NCI-H748 (cell line): Measurements from ENCODE around the gene EME1.

Experiments
- DNase-seq: peaks from one replicate; lab custom pipeline; 2025; ENCODE audit not compliant: unreplicated experiment; lab: John Stamatoyannopoulos, UW

EME1 gene

DNA sequence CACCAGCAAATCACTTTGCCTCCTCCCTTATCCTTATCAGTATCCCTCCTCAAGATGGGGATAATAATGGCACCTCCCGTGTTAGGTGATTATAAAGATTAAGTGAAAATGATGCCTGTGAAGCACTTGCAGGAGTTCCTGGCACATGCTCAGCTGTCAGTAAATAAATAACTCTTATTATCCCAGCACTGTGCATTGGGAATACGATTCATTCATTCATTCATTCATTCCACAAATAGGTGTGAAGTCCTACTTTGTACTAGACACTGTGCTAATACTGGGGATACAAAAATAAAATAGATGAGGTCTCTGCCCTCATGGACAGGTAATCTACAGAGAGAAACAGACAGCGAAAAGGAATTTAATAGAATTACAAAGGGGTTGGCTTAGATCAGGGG, 25.1 kb upstream of the EME1 start:
- DNase-seq, result no peak

DNA sequence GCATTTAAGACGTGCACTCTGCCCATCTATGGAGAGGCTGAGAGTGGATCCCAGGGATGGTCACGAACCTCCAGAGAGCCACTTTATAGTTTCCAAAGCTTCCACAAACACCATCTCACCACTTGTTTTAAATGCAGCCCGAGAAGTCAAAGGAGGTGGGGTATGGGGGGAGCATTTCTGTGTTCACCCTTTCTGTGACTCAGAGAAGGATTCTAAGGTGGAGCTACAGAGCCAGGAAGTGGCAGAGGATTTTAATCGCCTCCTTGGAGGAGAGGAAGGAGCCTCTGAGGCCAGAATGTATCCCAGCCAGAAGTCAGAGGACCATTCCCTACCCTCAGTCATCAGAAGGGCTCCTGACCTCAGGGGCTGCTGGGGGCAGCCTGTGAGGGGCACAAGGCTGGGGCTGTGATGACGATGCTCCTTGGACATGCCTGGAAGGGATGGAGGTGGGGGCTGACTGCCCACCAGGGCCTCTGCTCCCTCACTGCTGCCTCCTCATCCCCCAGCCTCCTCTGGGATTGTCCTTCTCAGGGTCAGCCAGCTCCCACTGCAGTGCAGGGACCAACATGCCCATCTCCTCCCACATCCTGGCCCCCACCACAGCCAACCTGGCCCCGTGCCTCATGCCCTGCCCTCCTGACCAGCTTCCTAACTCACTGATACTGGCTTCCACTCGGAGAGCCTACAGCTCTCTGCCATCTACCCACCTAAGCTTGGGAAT, 24.3 kb upstream of the EME1 start:
- no peak for DNase-seq

DNA sequence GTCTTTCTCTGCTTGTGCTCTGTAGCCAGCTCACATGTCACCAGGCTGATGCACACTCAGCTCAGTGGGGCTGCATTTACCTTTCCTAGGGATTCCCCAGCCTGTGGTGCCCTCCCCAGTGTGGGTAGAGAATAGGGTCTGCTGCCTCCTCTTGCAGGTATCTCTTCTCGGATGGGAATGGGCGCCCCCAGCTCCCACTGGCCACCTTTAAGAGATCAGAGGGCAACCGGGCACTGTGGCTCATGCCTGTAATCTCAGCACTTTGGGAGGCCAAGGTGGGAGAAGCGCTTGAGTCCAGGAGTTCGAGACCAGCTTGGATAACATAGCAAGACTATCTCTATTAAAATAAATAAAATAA, 23.8 kb upstream of the EME1 start:
- DNase-seq, result no peak

DNA sequence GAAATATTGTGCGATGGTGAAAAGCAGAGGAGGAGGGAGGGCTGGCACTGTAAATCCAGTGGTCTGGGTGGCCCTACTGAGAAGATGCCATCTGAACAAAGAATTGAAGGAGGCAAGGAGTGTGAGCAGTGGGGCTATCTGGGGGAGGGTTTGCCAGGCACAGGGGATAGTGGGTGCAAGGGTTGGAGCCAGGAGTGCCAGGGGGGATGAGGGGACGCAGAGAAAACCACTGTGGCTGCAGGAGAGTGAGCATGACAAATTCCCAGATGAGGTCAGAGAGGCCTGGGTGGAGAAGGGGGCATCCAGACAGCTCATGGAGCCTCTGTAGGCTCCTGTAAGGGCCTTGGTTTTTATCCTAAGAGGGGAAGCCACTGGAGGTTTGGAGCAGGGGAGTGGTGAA, 22.3 kb upstream of the EME1 start:
- DNase-seq, result no peak

DNA sequence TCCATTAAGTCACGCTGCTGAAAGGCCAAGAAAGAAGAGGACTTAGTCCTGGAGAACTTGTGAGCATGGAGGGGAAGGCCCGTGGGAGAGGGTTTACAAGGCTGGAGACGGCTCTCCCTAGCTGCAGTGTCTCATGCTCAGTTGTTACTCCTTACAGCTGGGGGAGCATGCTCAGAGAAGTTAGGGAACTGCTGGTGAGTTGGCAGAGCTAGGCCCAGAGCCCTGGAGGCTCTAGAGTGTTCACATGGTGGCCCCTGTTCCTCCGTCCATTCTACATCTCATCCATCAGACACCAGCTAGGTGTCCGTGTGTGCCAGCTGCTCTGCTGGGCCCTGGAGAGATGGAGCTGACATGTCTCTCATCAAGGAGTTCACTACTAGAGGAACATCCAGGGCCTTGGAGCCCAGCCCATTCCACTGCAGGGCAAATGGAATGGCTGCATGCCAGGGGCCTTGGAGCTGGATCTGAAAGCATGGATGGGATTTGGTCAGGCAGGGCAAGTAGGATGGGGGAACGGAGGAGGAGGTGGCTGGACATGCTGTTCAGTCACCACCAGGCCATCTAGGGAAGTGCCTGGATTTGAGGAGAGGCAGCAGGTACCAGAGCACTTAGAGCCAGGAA, 20.8 kb upstream of the EME1 start:
- DNase-seq, result no peak

DNA sequence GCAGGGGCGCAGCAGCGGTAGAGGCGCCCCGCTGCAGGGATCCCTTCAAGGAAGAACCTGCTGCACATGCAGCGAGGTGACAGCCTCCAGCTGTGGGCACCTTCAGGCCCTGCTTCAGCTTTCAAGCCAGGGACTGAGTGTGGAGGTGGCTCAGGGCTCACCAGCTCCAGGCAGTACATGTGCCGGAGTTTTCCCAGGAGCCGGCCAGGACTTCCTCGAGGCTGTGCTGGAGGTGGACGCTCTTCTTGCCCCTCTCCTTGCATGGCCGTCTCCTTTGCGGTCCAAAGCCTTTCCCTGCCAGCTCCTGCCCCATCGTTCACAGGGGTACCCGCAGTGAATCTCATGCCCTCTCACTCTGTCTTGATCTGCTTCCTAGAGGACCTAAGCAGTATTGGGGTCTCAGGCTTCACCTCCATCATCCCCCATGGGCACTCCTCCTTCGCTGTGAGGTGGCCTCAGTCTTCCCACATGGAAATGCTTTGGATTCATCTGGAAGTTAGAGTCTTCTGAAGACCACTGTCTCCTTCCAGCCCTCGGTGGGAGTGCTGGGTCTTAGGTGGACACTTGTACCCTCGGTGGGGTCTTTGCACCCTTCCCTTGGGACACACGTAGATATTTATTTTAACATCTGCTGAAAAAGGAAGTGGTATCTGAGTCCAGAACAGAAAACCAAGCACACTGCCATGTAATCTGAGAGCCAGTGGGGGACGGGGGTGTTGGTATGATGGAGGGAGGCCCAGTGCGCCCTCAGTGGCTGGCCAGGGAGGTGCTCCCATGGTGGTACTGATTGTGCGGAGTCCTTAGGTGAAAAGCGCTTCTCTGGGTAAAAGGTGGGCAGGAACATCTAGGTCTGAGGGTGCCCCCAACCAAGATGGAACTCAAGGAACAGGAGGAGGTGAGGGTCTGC, 20.1 kb upstream of the EME1 start:
- no peak for DNase-seq

DNA sequence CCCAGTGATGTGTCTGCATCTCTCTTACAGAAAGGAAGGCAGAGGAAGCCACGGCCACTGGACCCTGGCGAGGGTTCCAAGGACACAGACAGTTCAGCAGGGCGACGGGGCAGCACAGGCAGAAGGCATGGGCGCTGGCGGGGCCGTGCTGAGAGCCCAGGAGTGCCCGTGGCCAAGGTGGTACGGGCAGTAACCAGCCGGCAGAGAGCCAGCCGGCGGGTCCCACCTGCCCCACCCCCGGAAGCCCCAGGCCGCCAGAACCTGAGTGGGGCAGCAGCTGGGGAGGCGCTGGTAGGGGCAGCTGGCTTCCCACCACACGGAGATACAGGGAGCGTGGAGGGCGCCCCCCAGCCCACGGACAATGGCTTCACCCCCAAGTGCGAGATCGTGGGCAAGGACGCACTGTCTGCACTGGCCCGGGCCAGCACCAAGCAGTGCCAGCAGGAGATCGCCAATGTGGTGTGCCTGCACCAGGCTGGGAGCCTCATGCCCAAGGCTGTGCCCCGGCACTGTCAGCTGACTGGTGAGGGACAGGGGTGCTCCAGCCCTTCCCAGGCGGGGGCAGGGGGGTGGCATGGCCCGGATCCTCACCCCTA, 19.3 kb upstream of the EME1 start:
- DNase-seq, result no peak

DNA sequence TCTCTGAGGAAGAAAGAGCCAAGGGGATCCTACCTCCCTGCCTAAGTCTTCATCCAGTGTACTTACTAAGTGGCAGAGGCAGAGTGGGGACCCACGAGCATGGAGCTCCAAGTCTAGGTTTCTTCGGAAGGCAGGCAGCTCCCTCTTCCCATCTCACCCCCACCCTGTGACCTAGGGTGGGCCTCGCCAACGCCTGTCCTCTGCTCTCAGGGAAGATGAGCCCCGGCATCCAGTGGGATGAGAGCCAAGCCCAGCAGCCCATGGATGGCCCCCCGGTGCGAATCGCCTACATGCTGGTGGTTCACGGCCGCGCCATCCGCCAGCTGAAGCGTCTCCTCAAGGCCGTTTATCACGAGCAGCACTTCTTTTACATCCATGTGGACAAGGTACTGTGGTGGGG, 18.8 kb upstream of the EME1 start:
- no peak for DNase-seq

DNA sequence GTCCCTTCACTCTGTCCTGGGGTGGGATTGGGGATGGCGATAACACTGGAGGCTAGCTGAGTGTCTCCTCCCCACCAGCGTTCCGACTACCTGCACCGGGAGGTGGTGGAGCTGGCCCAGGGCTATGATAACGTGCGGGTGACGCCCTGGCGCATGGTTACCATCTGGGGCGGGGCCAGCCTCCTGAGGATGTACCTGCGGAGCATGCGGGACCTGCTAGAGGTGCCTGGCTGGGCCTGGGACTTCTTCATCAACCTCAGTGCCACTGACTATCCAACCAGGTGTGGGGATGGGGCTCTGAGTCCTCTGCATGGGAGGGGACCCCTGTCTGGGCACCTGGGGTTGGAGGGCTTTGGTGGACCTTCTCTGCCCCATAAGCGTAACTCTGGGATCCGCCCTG, 18.3 kb upstream of the EME1 start:
- DNase-seq, result no peak

DNA sequence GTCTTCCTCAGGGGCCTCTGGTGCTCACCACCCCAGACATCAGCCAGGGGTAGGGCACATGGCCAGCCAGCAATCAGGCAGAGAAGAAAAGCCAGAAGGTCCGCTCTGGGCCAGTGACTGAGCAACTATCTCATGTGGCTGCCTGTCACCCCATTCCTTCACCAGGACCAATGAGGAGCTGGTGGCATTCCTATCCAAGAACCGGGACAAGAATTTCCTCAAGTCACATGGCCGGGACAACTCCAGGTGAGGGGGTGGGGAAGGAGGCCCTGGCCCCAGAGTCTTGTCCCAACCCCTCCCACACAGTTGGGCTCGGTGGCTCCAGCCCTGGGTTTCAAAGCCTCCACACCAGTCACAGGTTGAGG, 17.7 kb upstream of the EME1 start:
- no peak for DNase-seq

DNA sequence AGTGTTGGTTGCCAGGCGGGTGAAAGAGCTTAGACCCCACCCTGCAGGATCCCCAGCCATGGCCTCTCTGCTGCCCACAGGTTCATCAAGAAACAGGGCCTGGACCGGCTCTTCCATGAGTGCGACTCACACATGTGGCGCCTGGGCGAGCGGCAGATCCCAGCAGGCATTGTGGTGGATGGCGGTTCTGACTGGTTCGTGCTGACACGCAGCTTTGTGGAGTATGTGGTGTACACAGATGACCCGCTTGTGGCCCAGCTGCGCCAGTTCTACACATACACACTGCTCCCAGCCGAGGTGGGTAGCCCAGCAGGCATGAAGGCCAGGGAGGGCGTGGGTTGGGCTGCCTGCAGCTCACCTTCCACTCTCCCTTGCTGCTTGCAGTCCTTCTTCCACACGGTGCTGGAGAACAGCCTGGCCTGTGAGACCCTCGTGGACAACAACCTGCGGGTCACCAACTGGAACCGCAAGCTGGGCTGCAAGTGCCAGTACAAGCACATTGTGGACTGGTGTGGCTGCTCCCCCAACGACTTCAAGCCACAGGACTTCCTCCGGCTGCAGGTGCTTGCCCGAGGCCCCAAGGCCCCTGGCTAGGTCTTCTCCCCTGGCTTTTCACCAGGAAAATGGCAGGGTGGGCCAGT, 17.2 kb upstream of the EME1 start:
- DNase-seq, result no peak

DNA sequence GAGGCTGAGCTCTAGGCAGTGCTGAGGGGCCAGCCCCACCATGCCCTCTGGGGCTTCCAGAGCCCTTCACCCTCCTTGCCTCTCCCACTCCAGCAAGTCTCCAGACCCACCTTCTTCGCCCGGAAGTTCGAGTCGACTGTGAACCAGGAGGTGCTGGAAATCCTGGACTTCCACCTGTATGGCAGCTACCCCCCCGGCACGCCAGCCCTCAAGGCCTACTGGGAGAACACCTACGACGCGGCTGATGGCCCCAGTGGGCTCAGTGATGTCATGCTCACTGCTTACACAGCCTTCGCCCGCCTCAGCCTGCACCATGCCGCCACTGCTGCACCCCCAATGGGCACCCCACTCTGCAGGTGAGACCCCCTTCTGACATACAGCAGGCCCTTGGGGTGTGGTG, 16.6 kb upstream of the EME1 start:
- DNase-seq, result no peak

DNA sequence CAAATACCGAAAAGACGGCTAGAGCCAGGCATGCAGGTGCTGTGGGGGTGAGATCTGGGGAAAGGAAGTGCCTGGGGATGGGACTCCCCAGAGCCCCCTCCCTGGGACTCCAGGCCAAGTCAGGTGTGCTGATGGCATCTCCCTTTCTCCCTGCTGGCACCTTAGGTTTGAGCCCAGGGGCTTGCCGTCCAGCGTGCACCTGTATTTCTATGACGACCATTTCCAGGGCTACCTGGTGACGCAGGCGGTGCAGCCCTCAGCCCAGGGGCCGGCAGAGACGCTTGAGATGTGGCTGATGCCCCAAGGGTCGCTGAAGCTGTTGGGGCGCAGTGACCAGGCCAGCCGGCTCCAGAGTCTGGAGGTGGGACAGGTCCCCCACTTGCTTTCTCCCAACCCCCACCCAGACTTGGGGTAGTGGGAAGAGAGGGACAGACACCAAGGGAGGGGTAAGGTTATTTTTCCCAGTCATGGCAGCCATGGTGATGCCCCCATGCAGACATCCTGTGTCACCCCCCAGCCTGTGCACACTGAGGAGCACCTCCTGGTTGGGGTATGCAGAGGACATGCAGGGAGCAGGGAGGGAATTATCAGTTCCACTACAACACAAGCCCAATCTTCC, 16.0 kb upstream of the EME1 start:
- no peak for DNase-seq

DNA sequence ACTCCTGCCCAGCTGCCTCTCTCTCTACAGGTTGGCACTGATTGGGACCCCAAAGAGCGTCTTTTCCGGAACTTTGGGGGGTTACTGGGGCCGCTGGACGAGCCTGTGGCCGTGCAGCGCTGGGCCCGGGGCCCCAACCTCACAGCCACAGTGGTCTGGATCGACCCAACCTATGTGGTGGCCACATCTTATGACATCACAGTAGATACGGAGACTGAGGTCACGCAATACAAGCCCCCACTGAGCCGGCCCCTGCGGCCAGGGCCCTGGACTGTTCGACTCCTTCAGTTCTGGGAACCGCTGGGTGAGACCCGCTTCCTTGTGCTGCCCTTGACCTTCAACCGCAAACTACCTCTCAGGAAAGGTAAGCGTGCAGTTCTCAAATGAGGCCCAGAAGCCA, 14.9 kb upstream of the EME1 start:
- no peak for DNase-seq

DNA sequence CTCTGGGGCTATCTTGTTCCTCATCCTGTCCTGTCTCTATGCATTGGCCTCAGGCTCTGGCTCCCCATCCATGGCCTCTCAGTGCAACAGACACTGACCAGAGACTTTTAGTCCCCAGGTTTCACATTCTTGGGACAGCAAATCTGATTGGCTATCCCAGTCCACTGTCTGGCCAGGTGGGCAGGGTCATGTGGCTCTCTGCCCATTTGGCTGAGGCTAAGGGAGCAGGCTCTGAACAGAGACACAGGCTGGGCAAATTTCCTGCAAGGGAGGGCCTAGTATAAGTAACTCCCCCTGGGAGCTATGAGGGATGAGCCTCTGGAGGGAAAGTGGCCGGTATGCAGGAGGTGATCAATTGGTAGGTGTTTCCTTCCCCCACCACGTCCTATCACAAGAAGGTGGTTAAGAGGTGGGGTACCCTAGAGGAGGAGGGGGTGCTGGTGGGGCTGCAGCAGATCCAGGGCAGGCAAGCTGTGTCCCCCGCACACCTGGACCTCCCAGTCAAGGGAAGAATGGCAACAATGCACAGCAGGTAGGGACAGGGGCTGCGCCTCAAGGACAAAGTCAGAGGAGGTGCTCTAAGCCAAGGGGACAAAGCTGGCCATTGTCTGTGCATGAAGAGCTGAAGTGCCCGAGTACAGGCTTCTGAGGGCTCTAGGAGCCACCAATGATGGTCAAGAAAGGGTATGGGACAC, 13.9 kb upstream of the EME1 start:
- no peak for DNase-seq

DNA sequence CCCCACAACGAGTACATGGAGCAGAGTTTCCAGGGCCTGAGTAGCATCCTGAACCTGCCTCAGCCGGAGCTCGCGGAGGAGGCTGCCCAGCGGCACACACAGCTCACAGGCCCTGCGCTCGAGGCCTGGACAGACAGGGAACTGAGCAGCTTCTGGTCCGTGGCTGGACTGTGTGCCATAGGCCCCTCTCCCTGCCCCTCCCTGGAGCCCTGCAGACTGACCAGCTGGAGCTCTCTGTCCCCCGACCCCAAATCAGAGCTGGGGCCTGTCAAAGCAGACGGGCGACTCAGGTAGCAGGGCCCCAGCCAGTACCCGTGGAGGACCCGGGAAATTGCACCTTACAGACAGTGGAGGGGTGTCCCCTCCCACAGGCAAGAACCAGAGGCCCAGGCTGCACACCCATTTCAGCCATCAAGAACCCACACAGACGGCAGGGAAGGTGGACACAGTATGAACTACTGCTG, 13.0 kb upstream of the EME1 start:
- no peak for DNase-seq

DNA sequence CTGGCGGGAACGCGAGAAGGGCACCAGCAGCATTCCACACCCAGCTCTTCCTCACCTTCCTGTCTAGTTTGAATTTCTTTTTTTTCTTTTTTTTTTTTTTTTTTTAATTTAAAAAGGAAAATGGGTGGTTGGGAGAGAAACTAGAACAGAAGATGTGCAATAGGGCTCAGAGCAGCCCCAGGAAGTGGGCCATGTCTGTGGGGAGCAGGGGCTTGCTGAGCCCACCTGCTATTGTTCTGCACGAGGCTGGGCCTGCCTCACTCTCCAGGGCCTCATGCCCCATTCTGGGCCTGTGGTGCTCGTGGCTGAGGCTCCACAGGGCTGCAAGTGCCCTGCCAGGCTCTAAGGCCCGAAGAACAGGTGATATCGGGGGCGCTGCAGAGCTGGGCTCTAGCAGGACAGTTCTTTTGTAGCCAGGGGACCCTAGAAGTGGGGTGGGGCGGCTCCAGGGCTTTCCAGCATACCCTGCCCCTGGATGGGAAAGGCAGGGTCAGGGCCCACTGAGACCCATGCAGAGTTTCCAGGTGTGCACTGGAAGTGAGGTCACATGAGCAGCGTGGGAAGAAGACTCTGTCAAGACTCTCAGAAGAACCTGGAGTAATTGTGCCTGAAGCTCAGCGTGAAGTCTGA, 12.4 kb upstream of the EME1 start:
- no peak for DNase-seq

DNA sequence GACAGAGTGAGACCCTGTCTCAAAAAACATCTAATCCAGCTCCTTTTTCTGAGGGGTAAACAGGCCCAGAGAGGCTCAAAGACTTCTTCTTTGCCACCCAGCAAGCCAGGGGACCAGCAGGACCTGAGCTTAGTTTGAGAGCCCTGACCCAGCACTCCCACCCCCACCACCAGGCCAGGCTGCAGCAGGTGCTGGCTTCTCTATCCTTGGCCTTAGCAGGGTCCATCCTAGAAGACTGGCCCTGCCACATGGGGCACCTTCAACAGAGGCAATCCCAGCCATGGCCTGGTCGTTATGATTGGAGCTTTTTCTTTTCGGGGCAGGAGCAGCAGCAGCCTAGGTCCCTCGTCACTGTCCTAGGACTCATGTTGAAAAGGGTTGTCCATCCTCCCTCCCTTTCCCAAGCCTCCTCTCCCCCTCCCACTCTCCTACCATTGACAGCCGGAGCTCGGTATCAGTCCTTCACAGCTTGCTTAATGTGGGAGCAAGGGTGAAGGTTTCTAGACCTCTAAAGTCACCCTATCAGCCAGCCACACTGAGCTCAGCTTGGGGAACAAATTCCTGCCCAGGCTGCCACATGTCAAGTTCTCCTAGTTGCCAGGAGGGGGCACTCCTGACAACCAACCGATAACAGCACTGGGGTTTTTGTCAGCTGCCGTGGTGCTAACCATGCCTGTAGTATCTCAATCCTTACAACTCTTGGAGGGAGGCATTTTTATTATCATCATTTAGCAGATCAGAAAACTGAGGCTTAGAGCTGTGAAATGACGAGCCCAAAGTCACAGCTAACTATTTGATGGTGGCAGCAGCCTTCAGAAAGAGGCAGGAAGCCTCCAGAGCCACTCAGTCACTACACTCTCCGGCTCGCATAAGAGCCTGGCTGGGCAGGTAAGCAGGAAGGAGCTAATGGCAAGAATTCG, 11.2 kb upstream of the EME1 start:
- peak; percentile 57 for DNase-seq

DNA sequence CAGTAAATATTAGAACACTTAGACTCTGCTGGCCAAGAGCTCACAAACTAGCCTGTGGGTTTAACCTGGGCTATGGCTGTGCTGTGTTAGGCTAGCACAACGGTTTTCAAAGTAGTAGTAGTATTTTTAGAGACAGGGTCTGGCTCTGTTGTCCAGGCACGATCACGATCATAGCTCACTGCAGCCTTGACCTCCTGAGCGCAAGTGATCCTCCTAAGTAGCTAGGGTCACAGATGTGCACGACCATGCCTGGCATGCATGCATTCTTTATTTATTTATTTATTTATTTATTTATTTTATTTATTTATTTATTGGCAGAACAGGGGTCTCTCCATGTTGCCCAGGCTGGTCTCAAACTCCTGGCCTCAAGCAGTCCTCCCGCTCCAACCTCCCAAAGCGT, 10.4 kb upstream of the EME1 start:
- DNase-seq, result no peak
